Endodermal cell (in vitro differentiated cells): Measurements from ENCODE around the gene PCDHGA5. TPM values are rescaled to one million over a fixed set of nuclear protein-coding genes. Genes with fewer than 3 reads are reported as not detected.
"Not testable (repeated sequence)": the region's sequence is repeated elsewhere in the genome, so short reads cannot be mapped to it uniquely, and the experiment has no call there.

ENCODE experiments used
- DNase-seq: peaks from one replicate; pipeline ENCODE4 v3.0.0-alpha.2; 2017
- H3K27ac ChIP-seq: 2 replicates; pipeline ENCODE4 v1.5.1; 2013; ENCODE audit warnings: mild to moderate bottlenecking, low read depth, low read length, moderate library complexity
- H3K27me3 ChIP-seq: 2 replicates; pipeline ENCODE4 v1.6.1; 2013; ENCODE audit warnings: mild to moderate bottlenecking, low read length, moderate library complexity; ENCODE audit not compliant: insufficient read depth, control insufficient read depth, poor library complexity, severe bottlenecking
- H3K36me3 ChIP-seq: 2 replicates; pipeline ENCODE4 v1.7.0; 2013; ENCODE audit warnings: mild to moderate bottlenecking, low read length, moderate library complexity; ENCODE audit not compliant: control insufficient read depth, insufficient read depth
- H3K4me1 ChIP-seq: one replicate; pipeline ENCODE4 v1.7.0; 2013; ENCODE audit warnings: low read length; ENCODE audit not compliant: control insufficient read depth, insufficient read depth
- H3K4me3 ChIP-seq: 2 replicates; pipeline ENCODE4 v1.5.1; 2013; ENCODE audit warnings: mild to moderate bottlenecking, low read length, moderate library complexity
- H3K9ac ChIP-seq: 2 replicates; pipeline ENCODE4 v1.6.1; 2013; ENCODE audit warnings: mild to moderate bottlenecking, low read length, moderate library complexity; ENCODE audit not compliant: poor library complexity, severe bottlenecking; ENCODE audit errors: extremely low read depth
- H3K9me3 ChIP-seq: 2 replicates; pipeline ENCODE4 v1.6.1; 2013; ENCODE audit warnings: mild to moderate bottlenecking, low read length, moderate library complexity; ENCODE audit not compliant: control insufficient read depth
- H3K27ac Mint-ChIP-seq: 2 replicates; pipeline ENCODE4 v1.8.0; 2020; ENCODE audit warnings: mixed read lengths
- H3K27me3 Mint-ChIP-seq: 2 replicates; pipeline ENCODE4 v1.8.0; 2021; ENCODE audit warnings: mild to moderate bottlenecking, mixed read lengths; ENCODE audit not compliant: insufficient read depth
- H3K36me3 Mint-ChIP-seq: 2 replicates; pipeline ENCODE4 v1.8.0; 2020; ENCODE audit warnings: low read depth, mixed read lengths
- H3K4me1 Mint-ChIP-seq: 2 replicates; pipeline ENCODE4 v1.8.0; 2020; ENCODE audit warnings: mixed read lengths
- H3K4me3 Mint-ChIP-seq: 2 replicates; pipeline ENCODE4 v1.8.0; 2020; ENCODE audit warnings: mild to moderate bottlenecking, moderate library complexity, mixed read lengths
- H3K9me3 Mint-ChIP-seq: 2 replicates; pipeline ENCODE4 v1.8.0; 2020; ENCODE audit warnings: mild to moderate bottlenecking, mixed read lengths
- CTCF ChIP-seq: fragments of 200-600 bp; sonication (generic); conservative IDR thresholded peaks from 2 replicates; pipeline ENCODE4 v1.5.0; 2021; ENCODE audit warnings: antibody characterized with exemption, mild to moderate bottlenecking
- WGBS, 2 experiments: methylation state at CpG; one replicate each; pipeline versions ENCODE4 v1.1.5 to v1.1.7; 2013; ENCODE audit warnings: missing lambda C conversion rate in 2 of 2, mixed read lengths in 1 of 2; ENCODE audit not compliant: insufficient coverage in 1 of 2, insufficient read length in 1 of 2; 5-methylcytosine and 5-hydroxymethylcytosine counted together
- total RNA-seq, 2 donors: library from RNA; stranded (reverse); fragmentation: NEBNext Ultra II Directional in 1 of 2; extraction: Animal tissue kit (Norgen Biotek cat#: 25700) in 1 of 2; gene quantifications; 2 replicates in 1 of 2; 3 replicates in 1 of 2; pipeline ENCODE4 v1.2.1, GENCODE V29; 2021

Gene PCDHGA5
- total RNA-seq, 2 donors from 2014 or later: 0.51 to 3.0 TPM

DNA sequence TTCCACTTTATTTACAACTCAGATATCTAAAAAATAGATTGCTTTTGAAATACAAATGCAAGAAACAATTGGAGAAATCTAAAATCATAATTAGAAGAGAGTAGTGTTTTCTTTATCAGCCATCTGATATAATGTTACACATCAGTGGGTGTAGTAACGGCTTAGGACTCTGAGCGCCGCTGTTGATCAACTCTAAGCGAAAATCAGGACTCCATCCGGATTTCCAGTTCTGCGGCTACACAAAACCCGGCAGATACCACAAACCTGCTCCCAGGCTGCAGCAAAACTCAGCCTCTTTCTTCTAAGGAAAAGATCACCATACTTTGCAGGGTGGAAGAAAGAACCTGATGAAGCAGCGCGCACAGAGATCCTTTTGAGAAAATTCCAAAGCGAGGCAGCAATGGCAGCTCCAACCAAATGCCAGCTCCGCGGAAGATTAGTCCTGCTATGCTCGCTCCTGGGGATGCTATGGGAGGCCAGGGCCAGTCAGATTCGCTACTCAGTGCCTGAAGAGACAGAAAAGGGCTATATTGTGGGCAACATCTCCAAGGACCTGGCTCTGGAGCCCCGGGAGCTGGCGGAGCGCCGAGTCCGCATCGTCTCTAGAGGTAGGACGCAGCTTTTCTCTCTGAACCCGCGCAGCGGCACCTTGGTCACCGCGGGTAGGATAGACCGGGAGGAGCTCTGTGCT, 38.7 kb downstream of the PCDHGA5 start, which contains the start of gene PCDHGA9:
PCDHGA9 (plus strand) TSS at position 226 of the 691 bp plus-strand sequence; CDS start at position 401, 175 bp downstream.
- Mint-ChIP-seq H3K4me3 (no peak within 1 kb of the TSS), H3K27ac (no peak within 1 kb of the TSS), H3K9me3 (peaks cover 65% of the 10 kb centered on the region), H3K27me3 (peaks cover 4% of the 10 kb centered on the region), H3K4me1 (no peaks in the 10 kb centered on the region), H3K36me3 (peaks cover 46% of the 10 kb centered on the region)
- peak; percentile 46 for DNase-seq
- no peak for TF ChIP-seq CTCF
- Histone ChIP-seq H3K4me1 (no peaks in the 10 kb centered on the region), H3K4me3 (no peak within 1 kb of the TSS), H3K9me3 (peaks cover 50% of the 10 kb centered on the region), H3K9ac (no peak within 1 kb of the TSS), H3K36me3 (no peaks in the 10 kb centered on the region), H3K27me3 (no peaks in the 10 kb centered on the region), H3K27ac (no peak within 1 kb of the TSS)
- 93 to 95% methylated on average over 25 to 27 of the region's 27 CpGs for WGBS, 2 experiments

DNA sequence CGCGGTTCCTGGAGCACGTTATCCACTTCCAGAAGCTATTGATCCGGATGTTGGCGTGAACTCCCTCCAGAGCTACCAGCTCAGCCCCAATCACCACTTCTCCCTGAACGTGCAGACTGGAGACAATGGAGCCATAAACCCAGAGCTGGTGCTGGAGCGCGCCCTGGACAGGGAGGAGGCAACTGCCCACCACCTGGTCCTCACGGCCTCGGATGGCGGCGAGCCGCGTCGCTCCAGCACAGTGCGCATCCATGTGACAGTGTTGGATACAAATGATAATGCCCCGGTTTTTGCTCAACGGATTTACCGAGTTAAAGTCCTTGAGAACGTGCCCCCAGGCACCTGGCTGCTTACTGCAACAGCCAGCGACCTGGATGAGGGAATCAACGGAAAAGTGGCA, 39.4 kb downstream of the PCDHGA5 start:
- no peaks in the 10 kb centered on the region for H3K27me3 ChIP-seq
- no peaks in the 10 kb centered on the region for H3K4me1 ChIP-seq
- H3K27ac Mint-ChIP-seq: no peak overlapping the region
- H3K9me3 Mint-ChIP-seq: peaks cover 63% of the 10 kb centered on the region
- no peak overlapping the region for H3K27ac ChIP-seq
- H3K9ac ChIP-seq: no peak overlapping the region
- no peak overlapping the region for H3K4me3 Mint-ChIP-seq
- peaks cover 49% of the 10 kb centered on the region for H3K9me3 ChIP-seq
- TF ChIP-seq CTCF: no peak
- H3K4me3 ChIP-seq: no peak overlapping the region
- no peaks in the 10 kb centered on the region for H3K4me1 Mint-ChIP-seq
- WGBS, 2 experiments: 95 to 98% methylated on average over 15 to 22 of the region's 22 CpGs
- H3K36me3 Mint-ChIP-seq: peaks cover 48% of the 10 kb centered on the region
- no peaks in the 10 kb centered on the region for H3K36me3 ChIP-seq
- peaks cover 7% of the 10 kb centered on the region for H3K27me3 Mint-ChIP-seq
- DNase-seq: peak; percentile 22

GRCh38 chr5:141407790-141408505, 44.0 kb downstream of the PCDHGA5 start, which contains the start of gene PCDHGB6:
TSS of gene PCDHGB6 (plus strand) at chr5:141408021. CDS start at chr5:141408203, 182 bp downstream.
- Histone ChIP-seq H3K4me3 (peak within 1 kb of the TSS; percentile 76), H3K9me3 (peaks cover 35% of the 10 kb centered on the region), H3K27ac (peak within 1 kb of the TSS; percentile 86)
- peak within 1 kb of the TSS; percentile 82 for H3K27ac Mint-ChIP-seq
- H3K27me3 Mint-ChIP-seq: peaks cover 16% of the 10 kb centered on the region
- not testable (repeated sequence) for H3K27me3 ChIP-seq, H3K36me3 ChIP-seq, H3K9ac ChIP-seq, H3K4me1 Mint-ChIP-seq, H3K4me1 ChIP-seq
- H3K9me3 Mint-ChIP-seq: peaks cover 35% of the 10 kb centered on the region
- peak; percentile 90 for TF ChIP-seq CTCF
- H3K4me3 Mint-ChIP-seq: peak within 1 kb of the TSS; percentile 71
- H3K36me3 Mint-ChIP-seq: peaks cover 34% of the 10 kb centered on the region
- 38 to 51% methylated on average over 15 to 49 of the region's 51 CpGs for WGBS, 2 experiments
- peak; percentile 91 for DNase-seq
